Measurements from ENCODE around the gene SLC2A11. TPM values are rescaled to one million over a fixed set of nuclear protein-coding genes. Genes with fewer than 3 reads are reported as not detected.
"Not testable (repeated sequence)": the region's sequence is repeated elsewhere in the genome, so short reads cannot be mapped to it uniquely, and the experiment has no call there.

Gene SLC2A11
- total and polyA plus RNA-seq, 3 experiments from 2014 or later: 5.2 to 9.0 (median 7.1) TPM

DNA sequence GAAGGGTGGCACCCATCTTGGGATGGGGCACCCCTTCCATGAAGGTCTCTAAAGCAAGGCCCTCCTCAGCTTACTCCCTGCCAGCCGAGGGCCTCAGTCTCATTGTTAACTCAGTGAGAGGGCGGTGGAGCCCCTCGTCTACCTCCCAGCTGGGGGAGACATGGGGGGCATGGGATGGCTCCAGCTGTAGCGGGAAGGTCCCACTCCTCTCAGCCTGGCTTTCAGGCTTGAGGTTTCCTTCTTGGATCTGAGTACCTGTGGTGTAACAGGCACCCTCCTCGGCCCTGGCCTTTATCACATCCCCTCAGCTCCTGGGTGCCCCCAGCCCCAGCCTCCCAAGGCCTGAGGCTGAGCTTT lies 38.5 kb downstream of the SLC2A11 start:
- ChIA-PET POLR2A (no interaction called here), CTCF (interaction anchor here (1.1 kb wide), 1 partner anchor 17 kb away, joined by 3 read pairs; no protein-coding TSS in a partner anchor)
- peak overlapping the region; percentile 95 for H3K27ac ChIP-seq (ENCODE audit: low read depth, low read length)
- Mint-ChIP-seq H3K27me3 (peaks cover 0 to 2% of the 10 kb centered on the region in 2 donors), H3K36me3 (peaks cover 0 to 40% (median 5%) of the 10 kb centered on the region in 3 donors), H3K27ac (peak overlapping the region in 6 of 8 donors; percentile 74 to 95 (median 90)), H3K4me1 (peaks cover 25 to 34% (median 27%) of the 10 kb centered on the region in 3 donors), H3K4me3 (peak overlapping the region; percentile 67 to 97 (median 93)), H3K9me3 (no peaks in the 10 kb centered on the region)
- H3K4me3 ChIP-seq (ENCODE audit: low read length): no peak overlapping the region
- DNase-seq: no peak
- no peaks in the 10 kb centered on the region for H3K27me3 ChIP-seq (ENCODE audit: insufficient read depth, low read length, poor library complexity, severe bottlenecking)
- H3K4me1 ChIP-seq (ENCODE audit: insufficient read depth, low read length): peaks cover 20% of the 10 kb centered on the region
- no peaks in the 10 kb centered on the region for H3K9me3 ChIP-seq (ENCODE audit: low read length)
- H3K36me3 ChIP-seq (ENCODE audit: insufficient read depth, low read length): peaks cover 8% of the 10 kb centered on the region

DNA sequence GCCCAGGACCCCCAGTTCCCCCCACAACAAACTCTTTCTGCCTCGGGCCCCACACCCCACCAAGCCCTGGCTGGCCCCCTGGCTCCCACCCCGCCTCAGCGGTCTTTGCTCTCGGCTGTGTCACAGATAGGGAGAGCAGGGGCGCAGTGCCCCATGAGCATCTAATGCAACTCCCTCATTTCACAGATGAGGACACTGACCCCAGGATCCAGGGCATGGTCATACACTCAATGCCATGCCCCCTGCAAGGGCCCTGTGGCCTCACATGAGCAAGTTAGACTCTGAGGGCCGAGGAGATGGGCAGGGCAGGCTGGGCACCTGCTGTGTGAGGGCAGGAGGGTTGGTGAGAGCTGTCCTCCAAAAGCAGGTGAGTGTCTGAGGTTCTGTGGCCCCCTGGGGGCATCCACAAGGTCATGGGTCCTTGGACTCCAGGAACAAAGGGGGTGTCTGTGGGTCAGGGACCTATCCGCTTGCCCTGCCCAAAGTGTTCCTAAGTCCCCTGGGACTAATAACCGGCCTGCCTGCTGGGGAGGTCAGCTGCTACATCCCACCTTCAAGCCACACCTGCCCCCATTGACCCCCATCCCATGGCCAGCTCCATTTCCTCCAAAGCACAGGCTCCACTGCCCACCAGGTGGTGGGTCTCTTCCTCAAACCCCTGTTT lies 39.0 kb downstream of the SLC2A11 start:
- Histone ChIP-seq H3K27ac (ENCODE audit: low read depth, low read length) (no peak overlapping the region), H3K27me3 (ENCODE audit: insufficient read depth, low read length, poor library complexity, severe bottlenecking) (no peaks in the 10 kb centered on the region), H3K9me3 (ENCODE audit: low read length) (no peaks in the 10 kb centered on the region), H3K4me1 (ENCODE audit: insufficient read depth, low read length) (peaks cover 20% of the 10 kb centered on the region), H3K36me3 (ENCODE audit: insufficient read depth, low read length) (peaks cover 8% of the 10 kb centered on the region), H3K4me3 (ENCODE audit: low read length) (no peak overlapping the region)
- ChIA-PET CTCF (interaction anchor here (1.1 kb wide), 1 partner anchor 17 kb away, joined by 3 read pairs; no protein-coding TSS in a partner anchor), POLR2A (no interaction called here)
- peaks cover 0 to 2% of the 10 kb centered on the region in 2 donors for H3K27me3 Mint-ChIP-seq
- peak overlapping the region in 5 of 7 donors; percentile 7 to 81 (median 28) for H3K4me3 Mint-ChIP-seq
- peaks cover 0 to 40% (median 5%) of the 10 kb centered on the region in 3 donors for H3K36me3 Mint-ChIP-seq
- H3K4me1 Mint-ChIP-seq: peaks cover 25 to 34% (median 27%) of the 10 kb centered on the region in 3 donors
- no peaks in the 10 kb centered on the region for H3K9me3 Mint-ChIP-seq
- DNase-seq: no peak
- peak overlapping the region in 5 of 8 donors; percentile 39 to 94 (median 52) for H3K27ac Mint-ChIP-seq

- Histone ChIP-seq H3K9me3 (ENCODE audit: low read length) (no peaks in the 10 kb centered on the region), H3K36me3 (ENCODE audit: insufficient read depth, low read length) (peaks cover 8% of the 10 kb centered on the region), H3K27me3 (ENCODE audit: insufficient read depth, low read length, poor library complexity, severe bottlenecking) (no peaks in the 10 kb centered on the region), H3K4me1 (ENCODE audit: insufficient read depth, low read length) (peaks cover 20% of the 10 kb centered on the region), H3K27ac (ENCODE audit: low read depth, low read length) (no peak overlapping the region), H3K4me3 (ENCODE audit: low read length) (no peak overlapping the region)
- peaks cover 0 to 2% of the 10 kb centered on the region in 2 donors for H3K27me3 Mint-ChIP-seq
- CTCF ChIA-PET: no interaction called here
- H3K9me3 Mint-ChIP-seq: no peaks in the 10 kb centered on the region
- peaks cover 0 to 40% (median 5%) of the 10 kb centered on the region in 3 donors for H3K36me3 Mint-ChIP-seq
- no peak for DNase-seq
- H3K4me3 Mint-ChIP-seq: peak overlapping the region in 3 of 7 donors; percentile 28 to 81 (median 65)
- POLR2A ChIA-PET: no interaction called here
- peak overlapping the region in 3 of 8 donors; percentile 39 to 57 (median 43) for H3K27ac Mint-ChIP-seq
- H3K4me1 Mint-ChIP-seq: peaks cover 24 to 34% (median 25%) of the 10 kb centered on the region in 3 donors
Measured at GRCh38 chr22:23897320-23897719, 39.6 kb downstream of the SLC2A11 start.

GRCh38 chr22:23898006-23898974 lies 40.6 kb downstream of the SLC2A11 start:
- H3K27ac ChIP-seq (ENCODE audit: low read depth, low read length): no peak overlapping the region
- Mint-ChIP-seq H3K36me3 (peaks cover 0 to 40% (median 5%) of the 10 kb centered on the region in 3 donors), H3K4me1 (peaks cover 18 to 34% (median 20%) of the 10 kb centered on the region in 3 donors), H3K9me3 (no peaks in the 10 kb centered on the region), H3K27ac (peak overlapping the region in 3 of 8 donors; percentile 22 to 68 (median 27)), H3K27me3 (peaks cover 0 to 2% of the 10 kb centered on the region in 2 donors), H3K4me3 (peak overlapping the region in 1 of 7 donors; percentile 67)
- no peaks in the 10 kb centered on the region for H3K27me3 ChIP-seq (ENCODE audit: insufficient read depth, low read length, poor library complexity, severe bottlenecking)
- H3K9me3 ChIP-seq (ENCODE audit: low read length): no peaks in the 10 kb centered on the region
- ChIA-PET POLR2A (no interaction called here), CTCF (no interaction called here)
- no peak for DNase-seq
- peaks cover 17% of the 10 kb centered on the region for H3K4me1 ChIP-seq (ENCODE audit: insufficient read depth, low read length)
- H3K4me3 ChIP-seq (ENCODE audit: low read length): no peak overlapping the region
- H3K36me3 ChIP-seq (ENCODE audit: insufficient read depth, low read length): peaks cover 8% of the 10 kb centered on the region

- Histone ChIP-seq H3K4me3 (ENCODE audit: low read length) (no peak overlapping the region), H3K27ac (ENCODE audit: low read depth, low read length) (no peak overlapping the region), H3K4me1 (ENCODE audit: insufficient read depth, low read length) (peaks cover 11% of the 10 kb centered on the region), H3K9me3 (ENCODE audit: low read length) (no peaks in the 10 kb centered on the region), H3K36me3 (ENCODE audit: insufficient read depth, low read length) (peaks cover 8% of the 10 kb centered on the region), H3K27me3 (ENCODE audit: insufficient read depth, low read length, poor library complexity, severe bottlenecking) (no peaks in the 10 kb centered on the region)
- CTCF ChIA-PET: no interaction called here
- Mint-ChIP-seq H3K4me3 (peak overlapping the region in 1 of 7 donors; percentile 67), H3K27me3 (peaks cover 0 to 2% of the 10 kb centered on the region in 2 donors), H3K36me3 (peaks cover 0 to 37% (median 5%) of the 10 kb centered on the region in 3 donors), H3K9me3 (no peaks in the 10 kb centered on the region), H3K4me1 (peaks cover 11 to 26% (median 13%) of the 10 kb centered on the region in 3 donors), H3K27ac (peak overlapping the region in 2 of 8 donors; percentile 27 to 70)
- POLR2A ChIA-PET: no interaction called here
- no peak for DNase-seq
Measured at GRCh38 chr22:23899042-23899745, 41.5 kb downstream of the SLC2A11 start.

- H3K4me3 ChIP-seq (ENCODE audit: low read length); H3K27ac Mint-ChIP-seq; H3K36me3 ChIP-seq (ENCODE audit: insufficient read depth, low read length); POLR2A ChIA-PET; H3K4me3 Mint-ChIP-seq; H3K27me3 Mint-ChIP-seq; H3K27me3 ChIP-seq (ENCODE audit: insufficient read depth, low read length, poor library complexity, severe bottlenecking); DNase-seq; H3K9me3 Mint-ChIP-seq; H3K4me1 ChIP-seq (ENCODE audit: insufficient read depth, low read length); H3K27ac ChIP-seq (ENCODE audit: low read depth, low read length); H3K9me3 ChIP-seq (ENCODE audit: low read length); CTCF ChIA-PET: not testable (repeated sequence)
- H3K4me1 Mint-ChIP-seq: peaks cover 8 to 23% (median 10%) of the 10 kb centered on the region in 3 donors
- H3K36me3 Mint-ChIP-seq: peaks cover 0 to 29% (median 5%) of the 10 kb centered on the region in 3 donors
Measured at GRCh38 chr22:23900227-23900626, 42.6 kb downstream of the SLC2A11 start.

DNA sequence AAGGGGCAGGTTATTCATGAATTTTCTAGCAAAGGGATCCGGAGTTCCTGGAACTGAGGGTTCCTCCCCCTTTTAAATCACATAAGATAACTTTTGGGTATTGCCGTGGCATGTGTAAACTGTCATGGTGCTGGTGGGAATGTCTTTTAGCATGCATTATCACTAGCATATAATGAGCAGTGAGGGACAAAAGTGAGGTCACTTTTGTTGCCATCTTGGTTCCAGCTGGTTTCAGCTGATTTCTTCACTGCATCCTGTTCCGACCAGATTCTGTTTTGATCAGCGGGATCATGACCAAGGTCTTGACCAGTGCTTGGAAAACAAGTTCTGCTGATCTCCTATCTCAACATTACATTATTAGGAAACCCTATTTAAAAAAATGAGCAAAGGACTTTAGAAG lies 43.9 kb downstream of the SLC2A11 start:
- no peak for DNase-seq
- POLR2A ChIA-PET: no interaction called here
- CTCF ChIA-PET: no interaction called here
- H3K4me3 ChIP-seq (ENCODE audit: low read length): no peak overlapping the region
- no peaks in the 10 kb centered on the region for H3K27me3 ChIP-seq (ENCODE audit: insufficient read depth, low read length, poor library complexity, severe bottlenecking)
- Mint-ChIP-seq H3K27me3 (peaks cover 0 to under 1% of the 10 kb centered on the region in 2 donors), H3K27ac (no peak overlapping the region), H3K4me1 (peaks cover 0 to 11% (median 3%) of the 10 kb centered on the region in 3 donors), H3K4me3 (no peak overlapping the region), H3K36me3 (peaks cover 0 to 16% (median 5%) of the 10 kb centered on the region in 3 donors), H3K9me3 (no peaks in the 10 kb centered on the region)
- peaks cover 6% of the 10 kb centered on the region for H3K36me3 ChIP-seq (ENCODE audit: insufficient read depth, low read length)
- no peak overlapping the region for H3K27ac ChIP-seq (ENCODE audit: low read depth, low read length)
- no peaks in the 10 kb centered on the region for H3K4me1 ChIP-seq (ENCODE audit: insufficient read depth, low read length)
- H3K9me3 ChIP-seq (ENCODE audit: low read length): no peaks in the 10 kb centered on the region

All from CD8-positive, alpha-beta memory T cell (primary cell).